Muscle of leg (tissue), 16 donors: ENCODE data around the gene STK11. TPM values are rescaled to one million over a fixed set of nuclear protein-coding genes. Genes with fewer than 3 reads are reported as not detected.

Source experiments
- DNase-seq: peaks from one replicate; pipeline ENCODE4 v3.0.0; 2013
- H3K27ac ChIP-seq: one replicate; pipeline ENCODE4 v1.5.1; 2013; ENCODE audit warnings: mild to moderate bottlenecking, low read length, control low read depth
- H3K27me3 ChIP-seq: one replicate; pipeline ENCODE4 v1.6.1; 2013; ENCODE audit warnings: low read length; ENCODE audit not compliant: control insufficient read depth, insufficient read depth
- H3K36me3 ChIP-seq: one replicate; pipeline ENCODE4 v1.6.1; 2013; ENCODE audit warnings: low read length; ENCODE audit not compliant: control insufficient read depth, insufficient read depth
- H3K4me1 ChIP-seq: one replicate; pipeline ENCODE4 v1.6.1; 2013; ENCODE audit warnings: low read length; ENCODE audit not compliant: control insufficient read depth, insufficient read depth
- H3K4me3 ChIP-seq: one replicate; pipeline ENCODE4 v1.5.1; 2013; ENCODE audit warnings: low read length, control low read depth
- H3K9me3 ChIP-seq: replicated peaks from 2 replicates; pipeline ENCODE4 v1.6.1; 2013; ENCODE audit warnings: low read depth, low read length; ENCODE audit not compliant: control insufficient read depth
- WGBS: methylation state at CpG from one replicate; pipeline ENCODE4 v1.1.5; 2013; ENCODE audit warnings: missing lambda C conversion rate; ENCODE audit not compliant: insufficient coverage; 5-methylcytosine and 5-hydroxymethylcytosine counted together
- long read RNA-seq, 11 donors: transcript quantifications; one replicate each; lab custom pipeline, GENCODE V29; 2026
- polyA plus RNA-seq, 8 donors: library from polyadenylated mRNA; unstranded; fragments of 120-200 nt; gene quantifications; one replicate each; pipeline versions ENCODE4 v1.2.1 to v1.2.3, GENCODE V29; 2013; ENCODE audit warnings: inconsistent platforms in 1 of 8, low replicate concordance in 1 of 8; ENCODE audit not compliant: insufficient read length in 8 of 8, insufficient read depth in 1 of 8
- total RNA-seq: library from RNA; stranded (reverse); fragments of 120-200 nt; gene quantifications from one replicate; pipeline ENCODE4 v1.2.4, GENCODE V29; 2013

Gene STK11, protein sequence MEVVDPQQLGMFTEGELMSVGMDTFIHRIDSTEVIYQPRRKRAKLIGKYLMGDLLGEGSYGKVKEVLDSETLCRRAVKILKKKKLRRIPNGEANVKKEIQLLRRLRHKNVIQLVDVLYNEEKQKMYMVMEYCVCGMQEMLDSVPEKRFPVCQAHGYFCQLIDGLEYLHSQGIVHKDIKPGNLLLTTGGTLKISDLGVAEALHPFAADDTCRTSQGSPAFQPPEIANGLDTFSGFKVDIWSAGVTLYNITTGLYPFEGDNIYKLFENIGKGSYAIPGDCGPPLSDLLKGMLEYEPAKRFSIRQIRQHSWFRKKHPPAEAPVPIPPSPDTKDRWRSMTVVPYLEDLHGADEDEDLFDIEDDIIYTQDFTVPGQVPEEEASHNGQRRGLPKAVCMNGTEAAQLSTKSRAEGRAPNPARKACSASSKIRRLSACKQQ
- 46.9 TPM for total RNA-seq
- 10 to 100 TPM; 45.3 to 59.1 (median 56.8) TPM for polyA plus RNA-seq
- long read RNA-seq, donor 1, transcript STK11-201 (10 exons, 2,611 nt): major isoform, 7 of 7 reads
- long read RNA-seq, donor 1, partial matches to known transcripts: 0 of 7 reads
- long read RNA-seq, donor 1, other reads (novel, unspliced or antisense): 0 of 7 reads
- long read RNA-seq, donor 2: 0 reads
- long read RNA-seq, donor 3, transcript STK11-201 (10 exons, 2,611 nt): major isoform, 16 of 26 reads
- long read RNA-seq, donor 3, partial matches to known transcripts: 10 of 26 reads
- long read RNA-seq, donor 3, other reads (novel, unspliced or antisense): 0 of 26 reads
- long read RNA-seq, donor 4, partial matches to known transcripts: 0 of 4 reads
- long read RNA-seq, donor 4, other reads (novel, unspliced or antisense): 0 of 4 reads
- long read RNA-seq, donor 5, transcript STK11-201 (10 exons, 2,611 nt): major isoform, 22 of 40 reads
- long read RNA-seq, donor 5, partial matches to known transcripts: 18 of 40 reads
- long read RNA-seq, donor 5, other reads (novel, unspliced or antisense): 0 of 40 reads
- long read RNA-seq, donor 6, transcript STK11-201 (10 exons, 2,611 nt): major isoform, 11 of 12 reads
- long read RNA-seq, donor 6, partial matches to known transcripts: 0 of 12 reads
- long read RNA-seq, donor 6, other reads (novel, unspliced or antisense): 0 of 12 reads
- long read RNA-seq, donor 7, transcript STK11-201 (10 exons, 2,611 nt): major isoform, 8 of 13 reads
- long read RNA-seq, donor 7, partial matches to known transcripts: 5 of 13 reads
- long read RNA-seq, donor 7, other reads (novel, unspliced or antisense): 0 of 13 reads
- long read RNA-seq, donor 8, partial matches to known transcripts: 0 of 1 reads
- long read RNA-seq, donor 8, other reads (novel, unspliced or antisense): 0 of 1 reads
- long read RNA-seq, donor 9, partial matches to known transcripts: 0 of 2 reads
- long read RNA-seq, donor 9, other reads (novel, unspliced or antisense): 0 of 2 reads
- long read RNA-seq, donor 10, transcript STK11-201 (10 exons, 2,611 nt): major isoform, 6 of 6 reads
- long read RNA-seq, donor 10, partial matches to known transcripts: 0 of 6 reads
- long read RNA-seq, donor 10, other reads (novel, unspliced or antisense): 0 of 6 reads
- long read RNA-seq, donor 11, partial matches to known transcripts: 9 of 13 reads
- long read RNA-seq, donor 11, other reads (novel, unspliced or antisense): 0 of 13 reads

DNA sequence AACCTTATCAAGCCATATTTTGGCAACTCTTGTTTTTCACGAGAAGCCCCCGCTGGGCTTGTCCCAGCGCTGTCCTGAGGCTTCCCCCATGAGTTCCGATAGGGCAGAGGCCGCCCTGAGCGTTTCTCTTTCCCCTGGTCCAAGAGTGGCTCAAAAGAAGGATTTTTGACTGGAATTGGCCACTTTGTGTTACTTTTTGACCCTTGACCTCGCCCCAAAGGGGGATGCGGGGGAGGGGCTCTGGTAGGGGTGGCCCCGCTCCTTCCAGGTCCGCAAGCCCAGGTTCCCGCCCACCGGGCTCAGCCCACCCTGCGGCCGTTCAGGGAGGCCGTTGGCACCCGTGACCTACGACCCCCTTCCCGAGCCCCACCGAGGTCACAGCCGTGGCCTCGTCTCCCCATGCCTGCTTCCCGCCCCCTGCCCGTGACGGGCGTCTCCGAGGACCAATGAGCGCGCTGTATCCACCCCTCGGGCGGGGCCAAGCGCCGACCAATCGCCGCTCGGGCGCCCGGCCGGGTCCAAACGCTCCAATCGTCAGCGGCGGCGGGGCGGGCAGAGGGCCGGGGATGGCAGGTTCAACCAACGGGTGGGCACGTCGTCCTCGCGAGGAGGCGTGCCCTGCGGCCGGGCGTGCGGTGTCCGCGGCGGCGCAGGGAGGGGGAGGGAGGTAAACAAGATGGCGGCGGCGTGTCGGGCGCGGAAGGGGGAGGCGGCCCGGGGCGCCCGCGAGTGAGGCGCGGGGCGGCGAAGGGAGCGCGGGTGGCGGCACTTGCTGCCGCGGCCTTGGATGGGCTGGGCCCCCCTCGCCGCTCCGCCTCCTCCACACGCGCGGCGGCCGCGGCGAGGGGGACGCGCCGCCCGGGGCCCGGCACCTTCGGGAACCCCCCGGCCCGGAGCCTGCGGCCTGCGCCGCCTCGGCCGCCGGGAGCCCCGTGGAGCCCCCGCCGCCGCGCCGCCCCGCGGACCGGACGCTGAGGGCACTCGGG, at the start of gene STK11:
TSS of gene STK11 (plus strand) at position 665 of the 986 bp plus-strand sequence. CDS start 1,136 bp downstream, outside the sequence.
- Histone ChIP-seq H3K4me3 (peak within 1 kb of the TSS; percentile 73), H3K27ac (peak within 1 kb of the TSS; percentile 76), H3K9me3 (no peaks in the 10 kb centered on the region), H3K36me3 (peaks cover 10% of the 10 kb centered on the region), H3K27me3 (no peaks in the 10 kb centered on the region), H3K4me1 (peaks cover 41% of the 10 kb centered on the region)
- 3% methylated on average over 110 of the region's 114 CpGs for WGBS
- DNase-seq: peak; percentile 99

DNA sequence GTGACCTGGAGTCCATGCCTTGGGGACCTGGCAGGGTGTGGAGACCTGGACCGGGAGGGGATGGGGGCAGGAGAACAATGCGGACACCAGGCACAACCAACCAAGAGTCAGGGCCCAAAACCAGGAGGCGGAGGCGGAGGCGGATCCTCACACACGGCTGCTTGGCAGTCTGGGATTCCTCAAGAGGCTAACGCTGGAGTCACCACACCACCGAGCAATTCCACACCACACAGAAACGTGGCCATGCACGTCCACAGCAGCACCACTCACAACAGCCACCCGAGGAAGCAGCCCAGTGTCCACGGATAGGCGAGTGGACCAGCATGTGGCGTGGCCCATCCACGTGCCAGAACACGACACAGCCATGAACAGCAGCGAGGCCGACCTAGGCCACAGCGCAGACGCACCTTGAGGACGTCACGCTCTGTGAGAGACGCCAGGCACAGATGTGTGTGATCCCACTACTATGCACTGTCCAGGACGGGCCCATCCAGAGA, 49.2 kb upstream of the STK11 start:
- Histone ChIP-seq H3K36me3 (peaks cover 14% of the 10 kb centered on the region), H3K27ac (no peak overlapping the region), H3K9me3 (no peaks in the 10 kb centered on the region), H3K27me3 (no peaks in the 10 kb centered on the region), H3K4me3 (no peak overlapping the region), H3K4me1 (peaks cover 33% of the 10 kb centered on the region)
- 79% methylated on average over 21 of the region's 24 CpGs for WGBS
- no peak for DNase-seq

- peaks cover 13% of the 10 kb centered on the region for H3K36me3 ChIP-seq
- H3K27ac ChIP-seq: no peak overlapping the region
- no peak for DNase-seq
- WGBS: 90% methylated on average over 43 of the region's 46 CpGs
- no peaks in the 10 kb centered on the region for H3K27me3 ChIP-seq
- H3K4me1 ChIP-seq: peaks cover 32% of the 10 kb centered on the region
- H3K9me3 ChIP-seq: no peaks in the 10 kb centered on the region
- no peak overlapping the region for H3K4me3 ChIP-seq
These were observed 48.6 kb upstream of the STK11 start for GRCh38 chr19:1156830-1157615.

DNA sequence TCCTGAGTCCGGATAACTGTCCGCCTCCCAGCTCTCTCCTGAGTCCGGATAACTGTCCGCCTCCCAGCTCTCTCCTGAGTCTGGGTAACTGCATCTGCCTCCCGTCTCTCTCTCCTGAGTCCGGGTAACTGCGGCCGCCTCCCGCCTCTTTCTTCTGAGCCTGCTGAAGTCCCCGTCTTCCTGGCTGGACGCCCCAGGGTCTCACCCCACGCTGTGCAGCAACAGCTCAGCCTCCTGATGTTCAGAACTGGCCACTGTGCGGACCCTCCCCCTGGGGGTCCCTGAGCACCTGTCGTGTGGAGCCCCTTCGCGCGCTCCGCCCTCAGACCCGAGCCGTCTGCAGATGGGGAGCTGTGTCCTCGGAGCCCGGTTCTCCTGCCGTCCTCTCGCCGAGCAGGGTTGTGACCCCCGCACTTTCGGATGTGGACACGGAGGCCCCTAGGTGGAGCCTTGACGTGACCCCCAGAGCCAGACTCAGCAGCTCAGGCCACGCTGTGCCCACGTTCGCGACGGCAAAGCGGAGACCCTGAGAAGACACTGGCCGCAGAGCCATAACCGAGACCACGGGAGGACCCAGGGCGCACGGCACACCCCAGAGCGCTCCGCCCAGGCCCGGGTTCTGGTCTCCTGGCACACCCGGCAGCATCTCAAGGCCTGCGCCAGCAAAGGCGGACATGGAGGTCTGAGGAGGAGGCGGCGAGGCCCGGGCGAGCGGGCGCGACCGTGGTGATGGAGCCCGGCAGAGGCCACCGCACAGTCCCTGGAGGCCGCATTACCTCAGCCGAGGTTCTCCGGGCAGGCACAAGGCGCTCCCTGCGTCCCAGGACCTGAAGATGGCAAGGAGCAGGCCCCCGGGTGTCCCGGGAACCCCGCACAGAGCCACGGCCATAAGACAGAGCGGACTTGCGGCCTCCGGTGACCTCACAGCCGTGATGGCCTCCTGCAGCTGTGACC, 47.4 kb upstream of the STK11 start:
- peaks cover 29% of the 10 kb centered on the region for H3K4me1 ChIP-seq
- no peak overlapping the region for H3K27ac ChIP-seq
- no peak for DNase-seq
- 82% methylated on average over 69 of the region's 69 CpGs for WGBS
- H3K4me3 ChIP-seq: no peak overlapping the region
- H3K27me3 ChIP-seq: no peaks in the 10 kb centered on the region
- peaks cover 4% of the 10 kb centered on the region for H3K36me3 ChIP-seq
- no peaks in the 10 kb centered on the region for H3K9me3 ChIP-seq

- H3K9me3 ChIP-seq: no peaks in the 10 kb centered on the region
- H3K4me1 ChIP-seq: peaks cover 36% of the 10 kb centered on the region
- no peaks in the 10 kb centered on the region for H3K27me3 ChIP-seq
- H3K36me3 ChIP-seq: peaks cover 4% of the 10 kb centered on the region
- DNase-seq: no peak
- 91% methylated on average over 27 of the region's 32 CpGs for WGBS
- H3K27ac ChIP-seq: no peak overlapping the region
- no peak overlapping the region for H3K4me3 ChIP-seq
These were observed 46.6 kb upstream of the STK11 start for GRCh38 chr19:1158885-1159448.

DNA sequence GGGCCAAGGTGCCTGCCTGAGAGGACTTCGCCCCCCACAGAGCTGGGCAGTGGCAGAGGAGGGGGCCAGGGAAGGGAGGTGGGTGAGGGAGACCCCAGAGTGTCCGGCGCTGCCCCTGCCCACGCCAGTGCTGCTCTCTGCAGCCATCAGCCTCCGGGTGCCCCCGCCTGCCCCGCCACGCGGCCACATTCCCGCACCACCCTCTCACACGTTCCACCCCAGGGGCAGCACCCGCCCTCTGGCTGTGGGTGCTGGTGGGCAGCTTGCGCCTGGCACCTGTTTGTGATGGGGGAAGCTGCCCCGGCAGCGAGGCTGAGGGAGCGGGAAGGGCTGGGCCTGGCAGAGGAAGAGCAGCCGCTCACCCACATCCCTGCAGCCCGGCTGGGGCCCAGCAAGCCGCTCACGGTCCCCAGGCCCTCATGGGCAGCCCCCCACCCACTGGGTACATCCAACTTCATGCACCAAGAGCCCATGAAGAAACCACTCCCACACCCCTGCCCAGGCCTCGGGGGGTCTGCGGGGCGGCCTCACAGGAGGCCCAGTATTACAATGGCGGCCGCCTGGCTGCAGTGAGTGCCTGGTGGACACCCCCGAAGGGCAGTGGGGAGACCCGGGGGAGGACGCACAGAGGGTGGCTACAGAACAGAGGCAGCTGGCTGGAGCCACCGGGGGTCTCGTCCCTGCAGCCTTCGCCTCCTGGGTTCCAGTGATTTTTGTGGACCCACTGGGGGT, 45.5 kb upstream of the STK11 start:
- H3K9me3 ChIP-seq: no peaks in the 10 kb centered on the region
- H3K27me3 ChIP-seq: no peaks in the 10 kb centered on the region
- H3K36me3 ChIP-seq: peaks cover 4% of the 10 kb centered on the region
- peaks cover 29% of the 10 kb centered on the region for H3K4me1 ChIP-seq
- no peak overlapping the region for H3K27ac ChIP-seq
- DNase-seq: no peak
- WGBS: 89% methylated on average over 13 of the region's 31 CpGs
- no peak overlapping the region for H3K4me3 ChIP-seq

GRCh38 chr19:1161716-1162115, 43.9 kb upstream of the STK11 start:
- no peaks in the 10 kb centered on the region for H3K27me3 ChIP-seq
- H3K27ac ChIP-seq: no peak overlapping the region
- peaks cover 7% of the 10 kb centered on the region for H3K36me3 ChIP-seq
- no peak overlapping the region for H3K4me3 ChIP-seq
- H3K9me3 ChIP-seq: no peaks in the 10 kb centered on the region
- DNase-seq: no peak
- WGBS: 56% methylated on average over 8 of the region's 18 CpGs
- H3K4me1 ChIP-seq: peaks cover 17% of the 10 kb centered on the region
